Measurements from ENCODE around the gene FAF1.
"Not testable (repeated sequence)": the region's sequence is repeated elsewhere in the genome, so short reads cannot be mapped to it uniquely, and the experiment has no call there.

Gene FAF1

DNA sequence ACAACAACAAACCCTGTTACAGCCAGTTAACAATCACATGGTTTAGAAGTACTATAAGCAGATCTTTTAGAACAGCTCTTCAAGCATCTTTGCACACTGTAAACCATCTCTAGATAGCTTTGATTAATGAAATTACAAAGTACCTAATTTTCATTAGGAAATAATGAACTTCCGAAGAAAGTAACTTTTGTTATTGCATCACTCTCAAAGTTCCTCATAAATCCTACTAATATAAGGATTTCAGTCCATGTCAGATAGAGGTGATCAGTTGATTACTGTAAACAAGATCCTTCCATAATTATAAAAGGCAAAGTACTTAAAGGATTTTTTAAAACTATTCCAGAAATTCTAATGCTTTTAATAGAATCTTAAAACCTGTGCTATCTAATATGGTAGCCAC is 58.2 kb downstream of the FAF1 start:
- DNase-seq = no peak

DNA sequence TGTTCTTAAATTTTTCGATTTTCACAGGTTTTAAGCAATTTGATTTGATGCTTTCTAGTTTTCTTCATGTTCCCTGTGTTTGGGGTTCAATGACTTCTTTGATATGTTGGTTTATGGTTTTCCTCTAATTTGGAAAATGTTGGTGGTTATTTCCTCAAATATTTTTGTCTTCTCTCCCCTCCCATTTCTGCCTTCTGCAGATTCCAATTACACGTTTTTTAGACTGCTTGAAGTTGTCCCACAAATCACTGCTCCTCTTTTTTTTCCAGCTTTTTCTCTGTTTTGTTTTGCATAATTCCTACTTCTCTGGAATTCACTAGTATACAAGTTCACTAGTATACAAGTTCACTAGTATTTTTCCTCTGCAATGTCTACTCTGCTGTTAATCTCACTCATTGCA is 61.3 kb downstream of the FAF1 start:
- DNase-seq = no peak

DNA sequence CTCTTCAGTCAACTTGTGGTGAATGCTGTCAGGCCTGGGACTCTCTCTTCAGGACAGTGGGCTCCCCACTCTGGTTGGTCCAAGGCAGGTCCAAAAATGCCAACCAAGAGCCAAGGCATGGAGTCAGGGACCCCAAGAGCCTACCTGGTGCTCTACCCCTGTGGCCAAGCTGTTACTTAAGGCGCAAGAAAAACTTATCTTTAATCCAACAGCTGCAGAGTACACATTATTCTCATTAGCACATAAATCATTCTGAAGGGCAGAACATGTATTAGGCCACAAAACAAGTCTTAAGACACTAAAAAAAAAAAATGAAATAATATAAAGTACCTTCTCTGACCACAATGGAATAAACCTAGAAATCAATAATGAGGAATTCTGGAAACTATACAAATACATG is 65.7 kb downstream of the FAF1 start:
- no peak for DNase-seq

DNA sequence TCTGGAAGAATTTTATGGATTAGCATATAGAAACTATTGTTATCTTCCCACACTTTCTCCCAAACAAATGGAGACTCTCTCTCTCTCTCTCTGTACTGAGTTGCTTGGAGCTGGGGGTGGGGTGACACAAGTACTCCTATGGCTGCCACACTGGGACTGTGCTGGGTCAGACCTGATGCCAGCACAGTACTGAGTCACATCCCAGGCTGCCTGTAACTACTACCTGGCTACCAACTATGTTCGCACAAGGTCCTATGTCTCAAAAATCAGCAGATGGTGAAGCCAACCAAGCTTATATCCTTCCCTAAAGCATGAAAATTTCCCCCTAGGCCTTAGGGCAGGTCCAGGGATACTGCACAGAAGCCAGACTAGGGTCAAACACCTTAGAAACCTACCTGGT is 66.6 kb downstream of the FAF1 start:
- DNase-seq = no peak

DNA sequence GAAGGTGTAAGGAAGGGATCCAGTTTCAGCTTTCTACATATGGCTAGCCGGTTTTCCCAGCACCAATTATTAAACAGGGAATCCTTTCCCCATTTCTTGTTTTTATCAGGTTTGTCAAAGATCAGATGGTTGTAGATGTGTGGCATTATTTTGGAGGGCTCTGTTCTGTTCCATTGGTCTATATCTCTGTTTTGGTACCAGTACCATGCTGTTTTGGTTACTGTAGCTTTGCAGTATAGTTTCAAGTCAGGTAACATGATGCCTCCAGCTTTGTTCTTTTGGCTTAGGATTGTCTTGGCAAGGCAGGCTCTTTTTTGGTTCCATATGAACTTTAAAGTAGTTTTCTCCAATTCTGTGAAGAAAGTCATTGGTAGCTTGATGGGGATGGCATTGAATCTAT is 72.5 kb downstream of the FAF1 start:
- not testable (repeated sequence) for DNase-seq

DNA sequence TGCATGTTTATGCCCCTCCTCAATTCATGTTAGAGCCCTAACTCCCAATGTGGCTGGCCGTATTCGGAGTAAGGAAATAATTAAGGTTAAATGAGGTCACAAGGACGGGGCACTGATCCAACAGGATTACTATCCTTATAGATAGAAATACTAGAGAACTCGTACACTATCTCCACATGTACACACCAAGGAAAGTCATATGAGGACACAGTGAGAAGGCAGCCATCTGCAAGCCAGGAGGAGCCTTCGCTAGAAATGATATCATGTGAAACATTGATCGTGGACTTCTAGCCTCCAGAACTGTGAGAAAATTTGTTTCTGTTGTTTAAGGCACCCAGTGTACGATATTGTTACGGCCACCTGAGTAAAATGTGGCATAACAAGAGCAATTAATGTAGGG is 79.7 kb downstream of the FAF1 start:
- DNase-seq = no peak

DNA sequence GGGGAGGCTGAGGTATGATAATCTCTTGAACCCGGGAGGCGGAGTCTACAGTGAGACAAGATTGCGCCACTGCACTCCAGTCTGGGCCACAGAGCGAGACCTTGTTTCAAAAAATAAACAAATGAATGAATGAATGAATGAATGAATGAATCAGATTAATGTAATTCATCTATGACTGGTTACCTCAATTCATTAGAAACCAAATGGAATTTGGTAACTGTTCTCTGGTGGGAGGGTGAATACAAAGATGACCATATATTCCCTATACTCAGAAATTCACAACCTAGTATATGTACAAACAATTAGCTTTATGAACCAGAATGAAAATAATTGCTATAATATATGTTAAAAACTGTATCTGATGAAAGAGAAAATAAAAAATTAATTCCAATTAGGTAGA is 80.9 kb downstream of the FAF1 start:
- no peak for DNase-seq

DNA sequence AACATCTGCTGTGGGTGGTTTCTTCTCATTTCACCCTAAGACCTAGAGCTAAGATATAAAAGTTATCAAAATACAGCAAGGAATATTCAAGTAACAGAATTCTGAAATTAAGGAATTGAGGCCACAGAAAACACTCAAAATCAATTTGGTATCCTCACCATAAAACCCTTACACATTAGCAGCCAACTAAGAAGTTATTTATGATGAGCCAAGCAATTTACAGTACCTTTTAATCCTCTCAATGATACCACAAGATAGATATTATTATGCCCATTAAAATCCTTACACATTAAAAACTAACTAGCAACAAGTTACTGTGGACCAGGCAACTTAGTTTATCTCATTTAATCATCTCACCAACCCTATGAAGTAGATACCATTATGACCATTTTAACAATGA is 81.6 kb downstream of the FAF1 start:
- no peak for DNase-seq

DNA sequence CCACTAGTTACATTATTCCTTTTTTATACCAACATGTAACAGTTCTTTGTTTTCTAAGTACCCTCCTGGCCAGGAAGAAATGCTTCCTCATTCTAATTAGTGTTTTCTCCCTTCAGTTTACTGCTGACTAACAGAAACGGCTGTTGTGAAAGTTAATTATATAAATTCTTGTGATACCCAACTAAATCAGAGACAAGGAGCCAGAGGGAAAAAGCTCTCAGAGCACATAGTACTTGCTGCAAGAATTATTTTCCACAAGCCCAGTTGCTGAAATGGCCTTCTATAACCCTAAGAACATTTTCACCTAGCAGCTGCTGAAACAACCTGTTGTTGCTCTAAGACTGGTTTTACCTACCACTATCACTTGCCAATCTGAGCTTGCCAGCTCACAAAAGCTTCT is 82.4 kb downstream of the FAF1 start:
- peak; percentile 23 for DNase-seq

DNA sequence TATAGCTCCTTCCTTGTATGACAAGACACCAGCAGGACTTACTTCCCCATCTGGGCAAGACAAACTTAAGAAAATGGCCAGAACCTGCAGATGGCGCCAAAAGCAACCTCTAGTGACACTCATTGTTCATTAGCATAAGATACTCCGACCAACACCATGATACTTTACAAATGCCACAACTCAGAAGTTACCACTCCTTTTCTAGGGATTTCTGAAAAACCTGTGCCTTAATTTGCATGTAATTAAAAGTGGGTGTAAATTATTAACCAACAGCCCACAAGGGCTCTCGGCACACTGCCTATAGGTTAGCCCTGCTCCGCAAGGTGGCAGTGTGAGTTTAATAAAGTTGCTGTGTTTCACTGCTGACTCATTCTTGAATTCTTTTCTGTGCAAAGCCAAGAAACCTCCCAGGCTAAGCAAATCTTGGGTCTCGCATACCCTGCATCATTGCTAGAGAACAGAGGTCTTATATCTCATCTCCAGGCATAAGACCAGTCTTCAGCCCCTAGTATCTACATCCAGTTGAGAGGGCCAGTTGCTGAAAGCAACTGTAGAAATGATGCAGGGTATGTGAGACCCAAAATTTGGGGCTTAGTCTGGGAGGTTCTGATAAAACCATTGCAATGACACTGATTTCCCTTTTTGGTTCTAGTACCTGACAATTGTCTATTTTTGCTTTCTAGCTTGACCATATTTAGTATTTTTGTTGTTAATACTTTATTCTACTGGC is 86.4 kb downstream of the FAF1 start:
- DNase-seq = peak; percentile 91

DNA sequence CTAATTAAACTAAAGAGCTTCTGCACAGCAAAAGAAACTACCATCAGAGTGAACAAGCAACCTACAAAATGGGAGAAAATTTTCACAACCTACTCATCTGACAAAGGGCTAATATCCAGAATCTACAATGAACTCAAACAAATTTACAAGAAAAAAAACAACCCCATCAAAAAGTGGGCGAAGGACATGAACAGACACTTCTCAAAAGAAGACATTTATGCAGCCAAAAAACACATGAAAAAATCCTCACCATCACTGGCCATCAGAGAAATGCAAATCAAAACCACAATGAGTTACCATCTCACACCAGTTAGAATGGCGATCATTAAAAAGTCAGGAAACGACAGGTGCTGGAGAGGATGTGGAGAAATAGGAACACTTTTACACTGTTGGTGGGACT is 95.2 kb downstream of the FAF1 start:
- not testable (repeated sequence) for DNase-seq

DNA sequence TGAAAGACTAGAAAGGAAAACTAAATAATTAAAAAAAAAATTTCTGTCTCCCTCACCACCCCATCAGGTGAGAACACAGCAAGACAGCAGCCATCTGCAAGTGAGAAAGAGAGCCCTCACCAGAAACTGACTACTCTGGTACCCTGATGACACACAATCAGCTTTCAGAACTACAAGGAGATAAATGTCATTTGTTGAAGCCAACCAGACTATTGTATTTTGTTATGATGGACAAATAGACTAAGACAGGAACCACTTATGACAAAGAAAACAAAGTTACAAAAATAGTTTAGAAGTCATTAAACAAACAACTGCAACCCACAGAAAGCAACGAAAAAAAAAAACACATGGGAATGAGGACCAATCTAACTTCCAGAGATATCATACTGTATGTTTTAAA is 98.3 kb downstream of the FAF1 start:
- DNase-seq = no peak

DNA sequence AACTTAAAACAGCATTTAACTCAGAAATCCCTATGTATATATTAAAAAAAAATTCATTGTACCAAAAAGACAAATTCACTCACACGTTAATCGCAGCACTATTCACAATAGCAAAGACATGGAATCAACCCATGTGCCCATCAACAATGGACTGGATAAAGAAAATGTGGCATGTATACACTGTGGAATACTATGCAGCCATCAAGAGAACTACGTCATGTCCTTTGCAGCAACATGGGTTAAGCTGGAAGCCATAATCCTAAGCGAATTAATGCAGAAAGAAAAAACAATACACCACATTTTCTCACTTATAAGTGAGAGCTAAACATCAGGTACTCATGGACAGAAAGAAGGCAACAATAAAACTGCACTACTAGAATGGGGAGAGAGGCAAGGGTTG is 99.4 kb downstream of the FAF1 start:
- no peak for DNase-seq

DNA sequence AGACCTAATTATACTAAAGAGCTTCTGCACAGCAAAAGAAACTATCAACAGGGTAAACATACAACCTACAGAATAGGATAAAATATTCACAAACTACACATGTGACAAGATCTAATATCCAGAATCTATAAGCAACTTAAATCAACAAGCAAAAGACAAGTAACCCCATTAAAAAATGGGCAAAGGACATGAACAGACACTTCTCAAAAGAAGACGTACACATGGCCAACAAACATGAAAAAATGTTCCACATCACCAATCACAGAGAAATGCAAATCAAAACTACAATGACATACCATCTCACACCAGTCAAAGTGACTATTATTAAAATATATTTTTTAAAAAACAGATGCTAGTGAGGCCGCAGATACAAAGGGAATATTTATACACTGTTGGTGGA is 99.8 kb downstream of the FAF1 start:
- DNase-seq = no peak

DNA sequence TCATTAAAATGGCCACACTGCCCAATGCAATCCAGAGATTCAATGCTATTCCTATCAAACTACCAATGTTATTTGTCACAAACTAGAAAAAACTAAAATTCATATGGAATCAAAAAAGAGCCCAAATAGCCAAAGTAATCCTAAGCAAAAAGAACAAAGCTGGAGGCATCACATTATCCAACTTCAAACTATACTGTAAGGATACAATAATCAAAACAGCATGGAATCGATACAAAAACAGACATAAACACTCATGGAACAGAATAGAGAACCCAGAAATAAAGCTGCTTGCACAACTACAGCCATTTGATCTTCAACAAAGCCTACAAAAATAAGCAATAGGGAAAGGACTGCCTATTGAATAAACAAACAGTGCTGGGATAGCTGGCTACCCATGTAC is 100.4 kb downstream of the FAF1 start:
- no peak for DNase-seq

DNA sequence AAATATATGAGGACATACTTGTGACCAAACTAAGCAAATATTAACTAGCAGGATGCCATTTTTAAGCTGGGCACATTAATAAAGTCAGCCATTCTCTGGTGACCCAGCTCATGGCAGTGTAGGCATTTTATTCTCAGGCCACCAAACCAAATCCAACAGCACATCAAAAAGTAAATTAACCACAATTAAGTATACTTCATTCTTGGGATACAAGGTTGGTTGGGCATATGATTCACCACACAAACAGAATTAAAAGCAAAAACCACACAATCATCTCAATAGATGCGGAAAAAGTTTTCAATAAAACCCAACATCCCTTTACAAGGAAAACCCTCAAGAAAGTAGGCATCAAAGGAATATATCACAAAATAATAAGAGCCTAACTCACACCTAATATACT is 101.3 kb downstream of the FAF1 start:
- DNase-seq = no peak

DNA sequence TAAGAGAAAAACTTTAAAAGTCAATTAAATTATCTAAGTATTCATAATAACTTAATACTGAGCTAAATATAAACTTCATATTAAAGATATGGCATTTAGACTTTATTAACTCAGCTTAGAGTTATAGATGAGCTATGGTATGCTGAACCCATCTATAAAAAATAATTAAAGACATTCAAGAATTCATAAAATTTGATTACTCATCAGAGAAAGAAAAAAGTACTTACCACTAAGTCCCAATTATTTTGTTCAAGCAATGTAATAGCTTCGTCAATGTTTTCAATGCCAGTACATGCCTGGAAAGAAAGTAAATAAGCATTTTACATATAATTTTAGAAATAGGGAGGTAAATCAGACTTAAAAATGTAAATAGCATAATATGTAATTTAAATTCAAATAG is 102.4 kb downstream of the FAF1 start:
- no peak for DNase-seq

DNA sequence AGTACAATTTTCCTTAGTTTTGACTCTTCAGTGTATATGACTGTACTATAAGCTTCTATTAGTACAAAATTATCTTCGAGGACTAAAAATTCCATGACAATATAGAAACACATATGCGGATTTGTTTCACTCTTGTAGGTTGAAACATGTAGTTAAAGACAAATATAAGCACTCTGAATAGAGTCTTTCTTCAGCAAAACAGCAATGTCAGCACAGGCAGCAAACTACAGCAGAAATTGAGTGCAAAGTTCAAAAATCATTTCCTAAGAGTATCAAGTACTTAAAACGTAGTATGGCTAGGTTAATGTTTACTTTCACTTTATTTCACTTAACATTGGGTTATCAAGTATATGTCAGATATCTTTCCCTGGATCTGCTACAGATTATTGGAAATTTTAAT is 106.7 kb downstream of the FAF1 start:
- no peak for DNase-seq

DNA sequence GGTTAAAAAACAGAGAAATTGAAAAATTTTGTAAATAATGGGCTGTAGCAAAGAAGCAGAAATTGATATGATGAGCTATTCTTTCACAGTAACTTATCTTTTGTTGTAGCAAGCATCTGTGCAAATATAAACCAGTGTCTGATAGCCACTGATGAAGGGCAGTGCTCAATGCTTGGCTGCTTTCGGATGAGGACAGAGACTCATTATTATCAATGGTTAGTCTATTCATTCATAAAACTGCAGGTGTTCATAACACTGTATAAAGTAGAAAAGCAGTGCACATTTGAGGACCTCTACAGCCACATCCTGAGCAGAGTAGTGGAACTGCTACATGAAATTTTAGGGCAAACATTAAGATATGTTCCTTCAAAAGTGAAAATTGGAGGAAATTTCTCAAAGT is 107.2 kb downstream of the FAF1 start:
- DNase-seq = peak; percentile 29

DNA sequence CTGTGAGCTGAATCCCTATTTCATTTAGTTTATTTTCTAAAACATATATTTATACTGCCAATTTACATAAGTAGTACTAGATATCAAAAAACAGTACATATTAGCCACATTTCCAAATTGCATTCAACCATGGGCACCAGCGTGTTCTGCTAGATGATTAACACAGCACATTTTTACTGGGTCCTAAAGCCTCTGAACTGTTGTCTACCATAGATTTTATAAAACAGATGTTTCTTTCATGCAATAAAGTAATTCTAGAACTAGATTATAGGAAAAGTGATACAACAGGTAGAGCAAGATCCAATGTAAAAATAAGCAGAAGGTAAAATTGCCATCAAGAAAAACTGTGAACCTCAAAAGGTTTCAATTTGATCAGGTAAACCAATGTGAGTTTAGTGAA is 108.6 kb downstream of the FAF1 start:
- DNase-seq = no peak

DNA sequence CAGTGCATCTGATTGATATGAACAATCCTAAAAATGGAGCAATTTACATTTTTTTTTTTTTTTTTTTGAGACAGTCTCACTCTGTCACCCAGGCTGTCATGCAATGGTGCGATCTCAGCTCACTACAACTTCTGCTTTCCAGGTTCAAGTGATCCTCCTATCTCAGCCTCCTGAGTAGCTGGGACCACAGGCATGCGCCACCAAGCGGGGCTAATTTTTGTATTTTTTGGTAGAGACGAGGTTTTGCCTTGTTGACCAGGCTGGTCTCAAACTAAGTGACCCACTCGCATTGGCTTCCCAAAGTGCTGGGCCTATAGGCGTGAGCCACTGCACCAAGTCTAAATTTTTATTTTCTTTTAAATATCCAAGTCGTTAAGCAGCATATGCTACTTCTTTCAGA is 109.0 kb downstream of the FAF1 start:
- DNase-seq = no peak

DNA sequence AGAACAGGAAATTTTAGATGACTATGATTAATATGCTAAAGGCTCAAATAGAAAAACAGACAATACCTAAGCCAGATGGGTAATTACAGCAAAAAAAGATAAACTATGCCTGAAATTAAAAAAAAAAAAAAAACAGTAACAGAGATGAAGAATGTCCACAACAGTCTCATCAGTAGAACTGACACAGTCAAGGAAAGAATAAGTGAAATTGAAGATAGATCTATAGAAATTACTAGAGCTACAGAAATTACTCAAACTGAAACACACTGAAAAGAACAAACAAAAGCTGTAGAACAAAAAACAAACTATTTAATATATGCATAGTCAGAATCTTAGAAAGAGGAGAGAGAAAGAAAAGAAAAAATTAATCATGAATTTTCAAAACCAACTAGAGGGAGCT is 112.8 kb downstream of the FAF1 start:
- no peak for DNase-seq

DNA sequence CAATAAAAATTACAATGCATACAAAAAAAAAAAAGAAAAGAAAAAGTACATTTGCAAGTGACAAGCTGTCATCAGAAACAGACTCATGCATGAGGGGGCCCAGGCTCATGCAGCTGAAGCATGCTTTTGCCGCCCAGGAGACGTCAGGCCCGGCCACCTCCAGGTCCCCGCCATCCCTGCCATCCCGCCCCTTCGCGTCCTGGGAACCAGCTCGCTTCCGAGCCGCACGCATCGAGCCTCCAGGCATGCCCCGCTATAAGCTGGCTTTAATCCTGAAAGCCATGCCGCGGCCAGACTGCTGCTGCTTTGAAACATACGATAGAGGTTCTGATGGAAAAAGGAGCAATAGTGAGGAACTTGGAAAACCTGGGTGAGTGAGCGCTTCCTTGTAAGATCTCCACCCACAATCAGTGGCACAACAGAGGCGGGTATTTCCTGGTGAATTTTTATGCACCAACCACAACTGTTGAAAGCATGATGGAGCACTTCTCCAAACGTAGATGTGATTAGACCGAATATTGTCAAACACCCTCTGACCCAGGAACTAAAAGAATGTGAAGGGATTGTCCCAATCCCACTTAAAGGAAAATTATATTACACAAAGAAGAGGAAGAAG is 113.7 kb downstream of the FAF1 start:
- DNase-seq = no peak

DNA sequence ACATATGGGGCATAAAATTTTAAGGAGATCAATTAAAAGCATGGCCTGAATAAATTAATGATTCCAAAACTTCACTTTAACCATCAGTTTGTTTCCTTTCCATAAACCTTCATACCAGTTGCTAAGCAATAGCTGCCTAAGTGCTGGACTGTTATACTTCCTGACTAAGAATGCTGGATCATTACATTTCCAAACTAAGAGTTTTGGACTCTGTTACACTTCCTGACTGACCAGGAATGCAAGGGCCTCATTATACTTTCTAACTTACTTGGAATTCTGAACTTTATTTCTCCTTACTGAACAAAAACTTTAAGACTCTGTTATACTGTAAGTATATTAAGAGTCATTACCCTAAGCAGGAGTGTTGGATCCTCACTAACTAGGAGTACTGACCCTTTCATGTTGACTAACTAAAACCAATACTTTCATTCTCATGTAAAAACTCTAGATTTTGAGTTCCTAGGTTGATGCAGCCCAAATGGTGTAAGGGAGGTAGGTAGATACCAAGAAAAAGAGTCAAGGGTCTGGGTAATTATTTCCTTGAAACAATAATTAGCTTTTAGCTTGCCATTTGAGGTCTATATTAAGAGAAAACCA is 118.2 kb downstream of the FAF1 start:
- DNase-seq = no peak

DNA sequence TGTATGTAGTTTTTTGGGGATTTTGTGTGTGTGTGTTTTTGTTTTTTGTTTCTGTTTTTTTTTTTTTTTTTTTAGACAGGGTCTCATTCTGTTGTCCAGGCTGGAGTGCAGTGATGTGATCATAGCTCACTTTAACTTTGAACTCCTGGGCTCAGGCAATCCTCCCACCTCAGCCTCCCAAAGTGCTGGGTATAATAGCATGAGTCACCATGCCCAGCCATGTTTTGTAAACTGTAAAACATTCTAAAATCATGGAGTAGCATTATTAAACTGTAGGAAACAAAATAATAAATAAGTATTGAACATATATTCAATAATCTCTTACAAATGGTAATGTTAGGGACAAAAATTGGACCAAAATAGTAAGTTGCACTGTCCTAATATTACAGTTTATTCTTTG is 124.0 kb downstream of the FAF1 start:
- DNase-seq = no peak

All from hematopoietic multipotent progenitor cell treated with erythropoietin and hydrocortisone succinate and interleukin-3 and kit ligand, for 6 days (in vitro differentiated cells).